Keratinocyte (primary cell): ENCODE data around the gene POLR3K. TPM values are rescaled to one million over a fixed set of nuclear protein-coding genes. Genes with fewer than 3 reads are reported as not detected.

ENCODE experiments used
- DNase-seq: peaks from one replicate; pipeline ENCODE4 v3.0.0-alpha.2; 2011; ENCODE audit warnings: low read depth, missing footprints, low spot score
- FAIRE-seq: peaks from 2 replicates; lab custom pipeline; 2011; peaks lifted over from hg19 to GRCh38; lab: Jason Lieb, UNC
- H2AFZ ChIP-seq: 2 replicates; pipeline ENCODE4 v1.6.0; 2012; ENCODE audit warnings: low read length, control low read depth, inconsistent platforms; ENCODE audit not compliant: control insufficient read depth
- H3K27ac ChIP-seq: 2 replicates; pipeline ENCODE4 v1.5.1; 2011; ENCODE audit warnings: low read length; ENCODE audit not compliant: control insufficient read depth, insufficient read depth
- H3K27me3 ChIP-seq: 3 replicates; pipeline ENCODE4 v1.6.0; 2011; ENCODE audit warnings: low read length; ENCODE audit not compliant: control insufficient read depth, insufficient read depth; ENCODE audit errors: extremely low read depth
- H3K36me3 ChIP-seq, 2 experiments: 2 replicates in 1 of 2; 3 replicates in 1 of 2; pipeline ENCODE4 v1.5.1; 2011; ENCODE audit warnings: low read length in 2 of 2, mild to moderate bottlenecking in 1 of 2; ENCODE audit not compliant: control insufficient read depth in 2 of 2, insufficient read depth in 2 of 2; ENCODE audit errors: extremely low read depth in 1 of 2
- H3K4me1 ChIP-seq: 3 replicates; pipeline ENCODE4 v1.5.1; 2011; ENCODE audit warnings: low read length; ENCODE audit not compliant: control insufficient read depth, insufficient read depth; ENCODE audit errors: extremely low read depth
- H3K4me2 ChIP-seq: 3 replicates; pipeline ENCODE4 v1.6.0; 2011; ENCODE audit warnings: low read depth, low read length; ENCODE audit not compliant: control insufficient read depth, insufficient read depth; ENCODE audit errors: extremely low read depth
- H3K4me3 ChIP-seq, 3 experiments: fragments of 200-600 bp in 1 of 3; sonication (generic) in 1 of 3; 2 replicates in 2 of 3; 3 replicates in 1 of 3; pipeline ENCODE4 v1.5.1; 2011 to 2016; ENCODE audit warnings: low read length in 3 of 3, mild to moderate bottlenecking in 3 of 3, control low read depth in 2 of 3, inconsistent platforms in 1 of 3, low read depth in 1 of 3, mixed read lengths in 1 of 3, mixed run types in 1 of 3, moderate library complexity in 1 of 3; ENCODE audit not compliant: control insufficient read depth in 2 of 3, insufficient read depth in 2 of 3; ENCODE audit errors: extremely low read depth in 1 of 3
- H3K79me2 ChIP-seq: 2 replicates; pipeline ENCODE4 v1.6.0; 2012; ENCODE audit warnings: low read length; ENCODE audit not compliant: control insufficient read depth, insufficient read depth
- H3K9ac ChIP-seq: 3 replicates; pipeline ENCODE4 v1.6.0; 2011; ENCODE audit warnings: low read length; ENCODE audit not compliant: control insufficient read depth, insufficient read depth; ENCODE audit errors: extremely low read depth
- H3K9me1 ChIP-seq: 3 replicates; pipeline ENCODE4 v1.6.0; 2011; ENCODE audit warnings: low read length; ENCODE audit not compliant: control insufficient read depth, insufficient read depth; ENCODE audit errors: extremely low read depth
- H3K9me3 ChIP-seq: 2 replicates; pipeline ENCODE4 v1.5.1; 2012; ENCODE audit warnings: low read depth, low read length; ENCODE audit not compliant: control insufficient read depth
- H4K20me1 ChIP-seq: 3 replicates; pipeline ENCODE4 v1.6.0; 2011; ENCODE audit warnings: low read length; ENCODE audit not compliant: control insufficient read depth, insufficient read depth; ENCODE audit errors: extremely low read depth
- CTCF ChIP-seq, 3 experiments: IDR thresholded peaks in 1 of 3; conservative IDR thresholded peaks in 1 of 3; optimal IDR thresholded peaks in 1 of 3; 2 replicates in 2 of 3; 3 replicates in 1 of 3; pipeline versions ENCODE3 to v1.5.1; 2011; ENCODE audit warnings: low read length in 3 of 3, mild to moderate bottlenecking in 3 of 3, moderate library complexity in 2 of 3, control low read depth in 1 of 3, inconsistent platforms in 1 of 3; ENCODE audit not compliant: insufficient read depth in 2 of 3; ENCODE audit errors: extremely low read depth in 1 of 3
- EZH2 ChIP-seq: IDR thresholded peaks from one replicate; pipeline ENCODE4 v1.6.1; 2012; ENCODE audit warnings: inconsistent platforms, mild to moderate bottlenecking, low read length, moderate library complexity
- dilution Hi-C: fragments of 300-500 bp; cut with MboI; formaldehyde crosslinking; loops from one replicate; pipeline ENCODE4 v1.7.0; 2020; ENCODE audit warnings: low sequenced_read_pairs; ENCODE audit not compliant: extremely low pct_ligation_motif_present
- polyA plus RNA-seq, 5 experiments: library from polyadenylated mRNA; depleted of rRNA in 3 of 5; stranded (reverse) in 3 of 5; stranded (forward) in 1 of 5; unstranded in 1 of 5; fragments of >200 nt; gene quantifications; 1 replicate in 1 of 5; 2 replicates in 3 of 5; 3 replicates in 1 of 5; pipeline versions ENCODE4 v1.2.1 to v1.2.3, GENCODE V29; 2011 to 2012; ENCODE audit warnings: missing spikeins in 2 of 5, low read depth in 1 of 5, low replicate concordance in 1 of 5

The POLR3K gene
- polyA plus RNA-seq, 1 donor (not counting 4 experiments of a cell fraction or from before 2014, with no cell fraction given) = 23.2 TPM

GRCh38 chr16:67183-67791 is 13.9 kb upstream of the POLR3K start:
- DNase-seq (no peak), FAIRE-seq (no peak)
- H3K9me3 ChIP-seq = no peaks in the 10 kb centered on the region
- H3K9ac ChIP-seq = no peak overlapping the region
- H3K4me1 ChIP-seq = peaks cover 9% of the 10 kb centered on the region
- peaks cover 10 to 23% of the 10 kb centered on the region in 2 experiments for H3K36me3 ChIP-seq
- H3K27me3 ChIP-seq = no peaks in the 10 kb centered on the region
- no peak overlapping the region for H3K4me2 ChIP-seq
- peaks cover 3% of the 10 kb centered on the region for H3K9me1 ChIP-seq
- dilution Hi-C loops = no loop called here
- H2AFZ ChIP-seq = no peak overlapping the region
- TF ChIP-seq CTCF (optimal IDR thresholded peaks at IDR 0.05 in 1 of 3, IDR thresholded peaks at IDR 0.05 in 1 of 3, conservative IDR thresholded peaks at IDR 0.05 in 1 of 3; ENCODE audit: extremely low read depth in 1 of 3, insufficient read depth in 2 of 3, low read length in 3 of 3) = no peak
- no peak for TF ChIP-seq EZH2
- no peak overlapping the region for H3K4me3 ChIP-seq
- peaks cover 28% of the 10 kb centered on the region for H3K79me2 ChIP-seq
- H3K27ac ChIP-seq = no peak overlapping the region
- peaks cover 4% of the 10 kb centered on the region for H4K20me1 ChIP-seq

DNA sequence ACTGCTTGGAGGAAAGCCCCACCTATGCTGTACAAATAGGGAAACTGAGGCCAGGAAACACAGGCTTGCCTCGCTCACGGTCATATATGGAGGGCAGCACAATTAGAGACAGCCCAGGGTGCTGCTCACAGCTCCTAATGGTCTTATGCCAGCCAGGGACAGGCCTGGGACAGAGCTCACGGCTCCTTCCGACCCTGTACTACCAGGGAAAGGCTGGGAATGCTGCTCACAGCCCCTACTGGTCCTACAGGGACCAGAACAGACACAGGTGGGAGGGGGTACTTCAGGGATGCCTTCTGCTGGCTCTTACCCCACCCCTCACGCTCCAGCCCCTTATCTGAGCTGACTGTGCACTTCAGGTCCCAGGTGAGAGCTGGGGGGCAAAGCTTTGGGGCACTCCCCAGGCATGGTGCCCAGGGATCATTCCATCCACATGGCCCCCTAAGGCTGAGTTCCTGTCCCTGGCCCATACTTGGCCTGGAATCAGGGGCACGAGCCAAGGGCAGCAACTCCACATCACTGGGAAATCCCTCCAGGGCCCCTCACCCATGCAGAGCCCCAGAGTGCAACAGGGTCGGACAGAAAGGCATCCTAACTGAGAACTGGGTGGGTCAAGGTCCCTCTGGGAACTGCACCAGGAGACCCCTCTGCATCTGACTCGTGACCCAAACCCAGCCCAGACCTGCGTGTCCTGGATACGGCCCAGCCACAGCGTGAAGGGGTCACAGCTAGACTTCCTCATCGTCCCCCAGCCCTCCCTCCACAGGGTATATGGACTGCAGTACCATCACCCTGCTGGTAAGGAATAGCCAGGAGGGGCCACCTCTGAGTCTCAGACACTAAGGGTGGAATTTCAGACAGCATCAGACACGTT is 13.1 kb upstream of the POLR3K start:
- FAIRE-seq (no peak), DNase-seq (no peak)
- Histone ChIP-seq H3K9me3 (no peaks in the 10 kb centered on the region), H3K4me2 (no peak overlapping the region), H3K27me3 (no peaks in the 10 kb centered on the region), H4K20me1 (peaks cover 4% of the 10 kb centered on the region), H3K36me3 (peaks cover 10 to 24% of the 10 kb centered on the region in 2 experiments), H3K4me1 (peaks cover 9% of the 10 kb centered on the region), H2AFZ (no peak overlapping the region), H3K9me1 (peaks cover 3% of the 10 kb centered on the region), H3K4me3 (no peak overlapping the region), H3K9ac (no peak overlapping the region), H3K79me2 (peaks cover 26% of the 10 kb centered on the region), H3K27ac (no peak overlapping the region)
- TF ChIP-seq EZH2 = no peak
- no peak for TF ChIP-seq CTCF (optimal IDR thresholded peaks at IDR 0.05 in 1 of 3, IDR thresholded peaks at IDR 0.05 in 1 of 3, conservative IDR thresholded peaks at IDR 0.05 in 1 of 3; ENCODE audit: extremely low read depth in 1 of 3, insufficient read depth in 2 of 3, low read length in 3 of 3)
- dilution Hi-C loops = no loop called here
